Measurements from ENCODE around the gene UROC1.

The UROC1 gene

GRCh38 chr3:126487151-126487771 lies 30.3 kb downstream of the UROC1 start:
- TF ChIP-seq SUZ12 (IDR thresholded peaks at IDR 0.05) (no peak), ELF4 (IDR thresholded peaks at IDR 0.05) (no peak), ARNT (IDR thresholded peaks at IDR 0.05) (no peak), HDGF (IDR thresholded peaks at IDR 0.05; ENCODE audit: borderline replicate concordance) (no peak), SP1 (IDR thresholded peaks at IDR 0.05) (no peak), FOXM1 (IDR thresholded peaks at IDR 0.05; ENCODE audit: borderline replicate concordance) (no peak), LEF1 (IDR thresholded peaks at IDR 0.05; ENCODE audit: borderline replicate concordance) (no peak), ZNF384 (IDR thresholded peaks at IDR 0.05) (no peak), BHLHE40 (IDR thresholded peaks at IDR 0.05; ENCODE audit: borderline replicate concordance) (no peak), L3MBTL2 (conservative IDR thresholded peaks at IDR 0.05) (no peak), TARDBP (IDR thresholded peaks at IDR 0.05) (no peak), NFRKB (IDR thresholded peaks at IDR 0.05) (no peak), CTBP1 (IDR thresholded peaks at IDR 0.05; ENCODE audit: borderline replicate concordance) (no peak), FOXK2 (IDR thresholded peaks at IDR 0.05) (no peak), FOXA1 (IDR thresholded peaks at IDR 0.05) (no peak)
- TF ChIP-seq, protein P1, sequence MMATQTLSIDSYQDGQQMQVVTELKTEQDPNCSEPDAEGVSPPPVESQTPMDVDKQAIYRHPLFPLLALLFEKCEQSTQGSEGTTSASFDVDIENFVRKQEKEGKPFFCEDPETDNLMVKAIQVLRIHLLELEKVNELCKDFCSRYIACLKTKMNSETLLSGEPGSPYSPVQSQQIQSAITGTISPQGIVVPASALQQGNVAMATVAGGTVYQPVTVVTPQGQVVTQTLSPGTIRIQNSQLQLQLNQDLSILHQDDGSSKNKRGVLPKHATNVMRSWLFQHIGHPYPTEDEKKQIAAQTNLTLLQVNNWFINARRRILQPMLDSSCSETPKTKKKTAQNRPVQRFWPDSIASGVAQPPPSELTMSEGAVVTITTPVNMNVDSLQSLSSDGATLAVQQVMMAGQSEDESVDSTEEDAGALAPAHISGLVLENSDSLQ (IDR thresholded peaks at IDR 0.05): no peak

DNA sequence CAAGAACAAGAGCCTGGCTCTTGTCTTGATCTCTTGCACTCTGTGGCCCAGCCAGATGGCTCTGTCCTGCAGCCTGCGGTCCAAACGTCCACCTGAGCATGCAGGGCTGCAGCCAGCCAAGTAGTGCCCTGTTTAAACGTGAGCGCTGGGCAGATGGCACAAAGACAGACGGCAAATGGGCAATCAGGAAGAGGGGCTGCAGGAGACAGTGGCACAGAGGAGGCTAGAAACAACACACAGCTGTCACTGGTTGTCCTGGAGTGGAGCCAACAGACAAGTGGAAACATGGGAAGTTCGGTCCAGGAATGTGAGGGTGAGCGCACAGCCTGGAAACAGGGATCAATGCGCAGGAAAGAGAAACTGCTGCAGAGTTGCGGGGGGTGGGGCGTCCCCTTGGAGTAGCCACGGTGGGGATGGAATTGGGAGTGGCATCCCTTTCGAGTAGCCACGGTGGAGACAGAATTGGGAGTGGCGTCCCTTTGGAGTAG lies 31.2 kb downstream of the UROC1 start:
- POLR2A ChIA-PET: no interaction called here

More at GRCh38 chr3:126487151-126487771, 30.3 kb downstream of the UROC1 start:
- no peak for DNase-seq (ENCODE audit: extremely low spot score)
- CTCF ChIA-PET: no interaction called here
- POLR2A ChIA-PET: no interaction called here

DNA sequence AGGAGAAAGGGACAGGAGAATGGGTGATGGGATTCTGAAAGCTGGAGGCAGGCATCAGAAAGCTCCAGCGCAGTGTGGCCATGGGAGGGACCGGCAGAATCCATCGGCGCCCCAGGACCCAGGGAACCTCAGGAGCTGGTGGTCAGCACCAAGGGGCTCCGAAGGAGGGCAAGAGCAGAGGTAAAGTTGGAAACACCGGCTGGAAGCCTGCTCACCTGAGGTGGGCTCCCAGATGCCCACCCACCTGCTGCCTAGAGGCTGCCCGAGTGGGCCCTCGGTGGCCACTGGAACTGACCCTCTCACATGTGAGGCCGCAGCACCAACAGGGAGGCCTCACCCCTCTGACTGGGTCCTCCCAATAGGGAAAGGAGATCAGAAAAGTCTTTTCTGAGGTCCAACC lies 31.6 kb downstream of the UROC1 start:
- no peak for TF ChIP-seq L3MBTL2 (conservative IDR thresholded peaks at IDR 0.05)
- TF ChIP-seq HDGF (IDR thresholded peaks at IDR 0.05; ENCODE audit: borderline replicate concordance): no peak
- TF ChIP-seq CTBP1 (IDR thresholded peaks at IDR 0.05; ENCODE audit: borderline replicate concordance): no peak
- no peak for TF ChIP-seq FOXK2 (IDR thresholded peaks at IDR 0.05)
- TF ChIP-seq ZNF384 (IDR thresholded peaks at IDR 0.05): no peak
- no peak for TF ChIP-seq ELF4 (IDR thresholded peaks at IDR 0.05)
- TF ChIP-seq NFRKB (IDR thresholded peaks at IDR 0.05): no peak
- TF ChIP-seq LEF1 (IDR thresholded peaks at IDR 0.05; ENCODE audit: borderline replicate concordance): no peak
- TF ChIP-seq, protein P1 (IDR thresholded peaks at IDR 0.05): no peak
- TF ChIP-seq SUZ12 (IDR thresholded peaks at IDR 0.05): no peak
- TF ChIP-seq ARNT (IDR thresholded peaks at IDR 0.05): no peak
- no peak for TF ChIP-seq BHLHE40 (IDR thresholded peaks at IDR 0.05; ENCODE audit: borderline replicate concordance)
- no peak for TF ChIP-seq SP1 (IDR thresholded peaks at IDR 0.05)
- no peak for TF ChIP-seq FOXM1 (IDR thresholded peaks at IDR 0.05; ENCODE audit: borderline replicate concordance)
- POLR2A ChIA-PET: no interaction called here
- DNase-seq (ENCODE audit: extremely low spot score): no peak
- CTCF ChIA-PET: no interaction called here

More for the DNA sequence above, 31.2 kb downstream of the UROC1 start:
- TF ChIP-seq ELF4 (IDR thresholded peaks at IDR 0.05) (no peak), BHLHE40 (IDR thresholded peaks at IDR 0.05; ENCODE audit: borderline replicate concordance) (no peak), NFRKB (IDR thresholded peaks at IDR 0.05) (no peak), LEF1 (IDR thresholded peaks at IDR 0.05; ENCODE audit: borderline replicate concordance) (no peak), HDGF (IDR thresholded peaks at IDR 0.05; ENCODE audit: borderline replicate concordance) (no peak), SP1 (IDR thresholded peaks at IDR 0.05) (no peak), TARDBP (IDR thresholded peaks at IDR 0.05) (no peak)
- no peak for DNase-seq (ENCODE audit: extremely low spot score)
- CTCF ChIA-PET: no interaction called here

DNA sequence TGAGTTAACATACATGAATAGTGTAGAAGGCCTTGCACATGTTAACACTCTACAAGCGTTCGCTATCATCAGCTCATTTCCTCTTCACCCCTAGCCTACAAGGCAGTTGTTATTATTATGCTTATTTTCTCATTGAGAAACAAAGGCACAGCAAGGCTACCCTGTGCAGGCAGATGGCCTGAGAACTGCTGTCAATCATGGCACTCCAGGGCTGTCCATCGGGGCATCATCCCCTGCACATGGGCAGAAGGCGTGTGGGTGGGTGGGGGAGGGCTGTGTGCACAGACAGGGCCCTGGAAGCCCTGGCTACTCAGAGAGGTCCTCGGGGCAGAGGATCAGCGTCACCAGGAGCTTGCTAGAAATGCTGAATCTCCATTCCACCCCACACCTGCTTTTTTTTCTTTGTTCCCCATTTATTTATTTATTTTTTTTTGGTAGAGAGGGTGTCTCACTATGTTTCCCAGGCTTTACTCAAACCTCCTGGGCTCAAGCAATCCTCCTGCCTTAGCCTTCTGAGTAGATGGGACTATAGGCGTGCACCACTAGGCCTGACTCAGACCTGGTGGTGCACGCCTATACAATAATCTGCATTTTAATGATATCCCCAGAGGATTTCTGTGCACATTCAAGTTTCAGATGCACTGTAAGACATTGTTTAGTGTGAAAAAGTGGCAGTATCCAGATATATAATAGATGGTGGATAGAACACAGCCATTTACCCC lies 32.2 kb downstream of the UROC1 start:
- POLR2A ChIA-PET: no interaction called here
- no peak for DNase-seq (ENCODE audit: extremely low spot score)
- TF ChIP-seq ELF4 (IDR thresholded peaks at IDR 0.05): no peak
- no peak for TF ChIP-seq LEF1 (IDR thresholded peaks at IDR 0.05; ENCODE audit: borderline replicate concordance)
- no peak for TF ChIP-seq FOXM1 (IDR thresholded peaks at IDR 0.05; ENCODE audit: borderline replicate concordance)
- no peak for TF ChIP-seq TARDBP (IDR thresholded peaks at IDR 0.05)
- TF ChIP-seq SUZ12 (IDR thresholded peaks at IDR 0.05): no peak
- TF ChIP-seq NFRKB (IDR thresholded peaks at IDR 0.05): no peak
- no peak for TF ChIP-seq SP1 (IDR thresholded peaks at IDR 0.05)
- no peak for TF ChIP-seq HDGF (IDR thresholded peaks at IDR 0.05; ENCODE audit: borderline replicate concordance)
- TF ChIP-seq ZNF384 (IDR thresholded peaks at IDR 0.05): no peak
- CTCF ChIA-PET: no interaction called here

GRCh38 chr3:126484662-126485061 lies 32.9 kb downstream of the UROC1 start:
- TF ChIP-seq LEF1 (IDR thresholded peaks at IDR 0.05; ENCODE audit: borderline replicate concordance): no peak
- TF ChIP-seq ARNT (IDR thresholded peaks at IDR 0.05): no peak
- no peak for TF ChIP-seq SUZ12 (IDR thresholded peaks at IDR 0.05)
- no peak for TF ChIP-seq FOXK2 (IDR thresholded peaks at IDR 0.05)
- no peak for TF ChIP-seq HDGF (IDR thresholded peaks at IDR 0.05; ENCODE audit: borderline replicate concordance)
- CTCF ChIA-PET: no interaction called here
- POLR2A ChIA-PET: no interaction called here
- DNase-seq (ENCODE audit: extremely low spot score): no peak

DNA sequence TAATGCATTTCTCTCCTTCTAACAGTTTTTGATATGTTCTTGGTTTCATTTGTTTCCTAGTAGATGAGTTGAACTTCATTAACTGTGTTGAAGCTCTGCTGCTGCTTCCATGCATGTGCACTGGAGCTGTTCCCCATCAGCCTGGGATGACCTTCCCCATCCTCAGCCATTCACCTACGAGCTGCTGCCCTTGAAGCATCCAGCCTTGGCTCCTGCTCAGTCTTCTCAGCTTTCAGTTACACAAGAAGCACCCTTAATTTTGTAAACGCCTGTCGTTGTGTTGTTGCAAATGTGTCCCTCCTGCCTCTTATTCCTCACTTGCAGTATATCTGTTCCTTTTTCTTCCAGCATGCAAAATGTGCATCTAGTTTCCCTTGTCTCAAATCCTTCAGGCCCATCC lies 33.4 kb downstream of the UROC1 start:
- no peak for DNase-seq (ENCODE audit: extremely low spot score)

More for the DNA sequence above, 33.4 kb downstream of the UROC1 start:
- CTCF ChIA-PET: no interaction called here
- POLR2A ChIA-PET: no interaction called here
- TF ChIP-seq, protein P1 (IDR thresholded peaks at IDR 0.05): no peak
- no peak for TF ChIP-seq SUZ12 (IDR thresholded peaks at IDR 0.05)
- no peak for TF ChIP-seq TARDBP (IDR thresholded peaks at IDR 0.05)
- no peak for TF ChIP-seq ARNT (IDR thresholded peaks at IDR 0.05)
- TF ChIP-seq CTBP1 (IDR thresholded peaks at IDR 0.05; ENCODE audit: borderline replicate concordance): no peak
- TF ChIP-seq ZNF384 (IDR thresholded peaks at IDR 0.05): no peak
- no peak for TF ChIP-seq SP1 (IDR thresholded peaks at IDR 0.05)
- no peak for TF ChIP-seq NFRKB (IDR thresholded peaks at IDR 0.05)
- no peak for TF ChIP-seq FOXK2 (IDR thresholded peaks at IDR 0.05)
- TF ChIP-seq FOXA1 (IDR thresholded peaks at IDR 0.05): no peak
- no peak for TF ChIP-seq BHLHE40 (IDR thresholded peaks at IDR 0.05; ENCODE audit: borderline replicate concordance)
- TF ChIP-seq HDGF (IDR thresholded peaks at IDR 0.05; ENCODE audit: borderline replicate concordance): no peak
